HG02610 (cell line): Measurements from ENCODE around the gene B4GALT5.
"Not testable (repeated sequence)": the region's sequence is repeated elsewhere in the genome, so short reads cannot be mapped to it uniquely, and the experiment has no call there.

ENCODE experiments used
- ATAC-seq: cut with Tn5 transposase; IDR thresholded peaks from one replicate; pipeline ENCODE4 v1.9.1; 2021; ENCODE audit warnings: mild to moderate bottlenecking, moderate library complexity; ENCODE audit not compliant: unreplicated experiment

Gene B4GALT5

GRCh38 chr20:49737260-49737659 is 23.6 kb upstream of the B4GALT5 start:
- ATAC-seq = no peak

DNA sequence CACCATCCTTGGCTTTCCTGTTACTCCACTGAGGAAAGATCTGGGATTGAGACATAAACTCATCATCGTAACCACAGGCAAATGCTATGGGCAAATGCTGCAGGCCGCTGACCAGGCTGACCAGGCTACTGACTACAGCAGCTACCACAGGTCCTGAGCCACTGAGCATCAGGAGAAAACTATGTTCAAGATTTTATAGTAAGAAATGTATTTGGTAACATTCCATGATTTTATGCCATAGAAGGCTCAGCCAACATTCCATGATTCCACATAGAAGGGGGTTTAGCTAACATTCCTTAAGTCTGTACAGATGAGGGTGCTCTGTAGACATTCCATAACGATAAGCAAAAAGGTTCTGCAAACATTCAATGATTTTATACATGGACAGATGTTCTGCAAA is 16.1 kb upstream of the B4GALT5 start:
- ATAC-seq = no peak

DNA sequence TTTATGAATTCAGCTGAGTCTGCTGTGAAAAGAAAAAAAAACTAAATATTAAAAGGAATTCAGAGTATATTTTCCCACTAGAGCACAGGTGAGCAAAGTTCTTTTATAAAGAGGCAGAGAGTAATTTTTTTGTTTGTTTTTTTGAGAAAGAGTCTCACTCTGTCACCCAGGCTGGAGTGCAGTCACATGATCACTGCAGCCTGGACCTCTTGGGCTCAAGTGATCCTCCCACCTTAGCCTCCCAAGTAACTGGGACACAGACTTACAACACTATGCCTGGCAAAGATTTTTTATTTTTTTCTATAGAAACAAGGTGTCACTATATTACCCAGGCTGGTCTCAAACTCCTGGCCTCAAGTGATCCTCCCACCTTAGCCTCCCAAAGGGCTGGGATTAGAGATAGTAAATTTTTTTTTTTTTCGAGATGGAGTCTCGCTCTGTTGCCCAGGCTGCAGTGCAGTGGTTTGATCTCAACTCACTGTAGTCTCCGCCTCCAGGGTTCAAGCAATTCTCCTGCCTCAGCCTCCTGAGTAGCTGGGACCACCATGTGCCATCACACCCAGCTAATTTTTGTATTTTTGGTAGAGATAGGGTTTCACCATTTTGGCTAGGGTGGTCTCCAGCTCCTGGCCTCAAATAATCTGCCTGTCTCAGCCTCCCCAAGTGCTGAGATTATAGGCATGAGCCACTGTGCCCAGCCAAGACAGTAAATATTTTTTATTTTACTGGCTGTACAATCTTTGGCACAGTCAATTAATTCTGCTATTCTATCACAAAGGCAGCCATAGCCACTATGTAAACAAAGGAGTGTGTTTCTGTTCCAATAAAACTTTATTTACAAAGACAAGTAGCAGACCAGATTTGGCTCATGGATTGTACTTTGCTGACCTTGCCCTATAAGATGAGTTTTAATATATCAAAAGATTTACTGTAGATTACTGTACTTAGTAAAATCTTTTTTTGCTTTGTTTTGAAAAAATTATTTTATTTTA is 14.5 kb upstream of the B4GALT5 start:
- ATAC-seq = no peak

DNA sequence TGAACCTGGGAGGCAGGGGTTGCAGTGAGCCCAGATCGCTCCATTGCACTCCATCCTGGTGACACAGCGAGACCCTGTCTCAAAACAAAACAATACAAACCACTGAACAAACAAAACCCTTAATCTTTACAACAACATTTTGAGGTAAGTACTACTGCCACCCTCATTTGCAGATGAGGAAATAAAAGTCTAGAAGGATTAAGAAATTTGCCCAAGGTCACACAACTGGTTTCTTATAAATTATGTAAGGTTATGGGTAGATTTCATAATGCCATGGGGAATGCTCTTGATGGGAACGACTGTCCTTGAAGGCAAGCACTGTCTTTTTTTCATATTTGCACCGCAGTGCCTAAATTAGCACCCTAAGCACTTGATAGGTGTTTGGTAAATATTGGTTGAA is 13.8 kb upstream of the B4GALT5 start:
- no peak for ATAC-seq

GRCh38 chr20:49725694-49726093 is 12.0 kb upstream of the B4GALT5 start:
- no peak for ATAC-seq

- not testable (repeated sequence) for ATAC-seq
Observed at GRCh38 chr20:49725224-49725606, 11.5 kb upstream of the B4GALT5 start.

- ATAC-seq = no peak
Observed at GRCh38 chr20:49724408-49725223, 10.9 kb upstream of the B4GALT5 start.

DNA sequence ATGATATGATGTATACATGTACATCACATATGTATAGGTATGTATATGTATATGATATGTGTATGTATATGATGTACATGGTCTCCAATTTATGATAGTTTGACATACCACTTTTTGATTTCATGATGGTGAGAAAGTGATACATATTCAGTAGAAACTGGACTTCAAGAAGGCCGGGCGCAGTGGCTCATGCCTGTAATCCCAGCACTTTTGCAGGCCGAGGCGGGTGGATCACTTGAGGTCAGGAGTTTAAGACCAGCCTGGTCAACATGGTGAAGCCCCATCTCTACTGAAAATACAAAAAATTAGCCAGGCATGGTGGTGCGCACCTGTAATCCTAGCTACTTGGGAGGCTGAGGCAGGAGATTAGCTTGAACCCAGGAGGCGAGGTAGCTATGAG is 10.1 kb upstream of the B4GALT5 start:
- not testable (repeated sequence) for ATAC-seq

DNA sequence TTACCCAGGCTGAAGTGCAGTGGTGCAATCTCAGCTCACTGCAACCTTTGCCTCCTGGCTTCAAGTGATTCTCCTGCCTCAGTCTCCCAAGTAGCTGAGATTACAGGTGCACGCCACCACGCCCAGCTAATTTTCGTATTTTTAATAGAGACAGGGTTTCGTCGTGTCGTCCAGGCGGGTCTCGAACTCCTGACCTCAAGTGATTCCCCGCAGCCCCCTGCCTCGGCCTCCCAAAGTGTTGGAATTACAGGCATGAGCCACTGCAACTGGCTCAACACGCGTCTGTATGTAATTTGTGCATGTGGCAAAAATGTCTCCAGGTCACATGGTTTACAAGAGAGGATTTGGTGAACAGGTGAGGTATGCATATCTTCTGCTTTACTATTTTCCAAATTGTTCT is 7.6 kb upstream of the B4GALT5 start:
- not testable (repeated sequence) for ATAC-seq

- no peak for ATAC-seq
Observed at GRCh38 chr20:49715466-49715865, 1.8 kb upstream of the B4GALT5 start.

DNA sequence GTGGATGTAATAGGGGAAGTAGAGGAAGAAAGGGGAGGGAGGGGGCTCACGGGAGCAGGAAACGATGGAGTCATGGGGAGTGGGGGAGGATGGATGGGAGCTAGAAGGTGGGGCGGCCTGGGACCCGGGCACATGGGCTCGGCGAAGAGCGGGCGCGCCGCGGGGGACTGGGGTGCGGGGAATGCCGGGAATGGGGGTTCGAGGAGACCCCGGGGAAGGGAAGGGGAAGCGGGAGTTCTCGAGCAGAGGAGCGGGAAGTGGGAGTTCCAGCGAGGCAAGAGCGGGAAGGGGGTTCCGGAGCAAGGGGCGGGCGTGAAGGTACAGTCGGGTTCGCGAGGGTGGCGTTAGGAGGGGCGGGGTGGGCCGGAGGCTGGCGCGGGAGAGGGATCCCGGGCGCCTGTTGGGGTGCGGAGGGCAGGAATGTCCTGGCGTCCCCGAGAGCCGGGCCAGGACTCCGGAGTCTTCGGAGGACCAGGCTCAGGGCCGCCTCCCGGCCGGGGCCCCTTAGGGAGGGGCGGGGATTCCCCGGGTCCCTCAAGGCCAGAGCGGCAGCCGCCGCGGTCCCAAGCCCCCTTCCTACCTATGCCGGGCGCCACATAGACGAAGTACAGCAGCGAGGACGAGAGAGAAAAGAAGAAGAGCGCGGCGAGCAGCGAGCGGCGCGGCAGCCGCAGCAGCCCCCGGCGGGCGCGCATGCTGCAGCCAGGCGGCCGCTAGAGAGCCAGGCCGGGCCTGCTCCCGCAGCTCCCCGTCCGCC is 504 bp downstream of the B4GALT5 start:
- peak; percentile 42 for ATAC-seq

- ATAC-seq = no peak
Observed at GRCh38 chr20:49712646-49712995, 1.1 kb downstream of the B4GALT5 start.

DNA sequence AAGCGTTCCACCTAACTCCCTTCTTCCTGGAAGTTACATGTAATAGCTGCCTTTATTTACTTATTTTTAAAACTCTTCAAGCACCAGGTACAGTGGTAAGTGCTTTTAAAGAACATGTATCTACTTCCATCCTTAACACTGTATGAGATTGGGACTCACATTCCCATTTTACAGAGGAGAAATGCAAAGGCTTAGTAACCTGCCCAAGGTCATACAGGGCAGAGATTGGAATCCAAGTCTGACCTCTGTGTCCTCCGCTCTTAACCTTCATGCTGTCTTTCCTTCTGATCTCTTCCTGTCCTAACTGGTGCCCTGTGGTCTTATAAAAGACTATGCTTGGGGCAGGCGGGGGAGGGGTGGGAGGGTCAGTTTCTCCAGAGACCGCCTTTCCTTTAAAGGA is 1.6 kb downstream of the B4GALT5 start:
- no peak for ATAC-seq

DNA sequence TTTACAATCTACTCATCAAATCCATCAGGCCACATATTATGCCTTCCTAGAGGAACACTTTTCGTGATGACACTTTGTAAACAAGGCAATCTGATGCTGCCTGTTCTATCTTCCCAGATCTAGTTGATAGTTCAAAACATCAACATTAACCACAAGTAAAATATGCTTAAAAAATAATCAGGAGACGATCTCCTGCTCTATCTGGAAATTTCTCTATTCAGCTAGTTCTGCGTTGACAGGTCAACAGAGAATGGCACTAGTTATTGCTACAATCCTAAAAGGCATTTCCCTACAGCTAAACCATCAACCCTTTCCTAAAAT is 2.1 kb downstream of the B4GALT5 start:
- ATAC-seq = no peak

- no peak for ATAC-seq
Observed at GRCh38 chr20:49710971-49711666, 2.6 kb downstream of the B4GALT5 start.

DNA sequence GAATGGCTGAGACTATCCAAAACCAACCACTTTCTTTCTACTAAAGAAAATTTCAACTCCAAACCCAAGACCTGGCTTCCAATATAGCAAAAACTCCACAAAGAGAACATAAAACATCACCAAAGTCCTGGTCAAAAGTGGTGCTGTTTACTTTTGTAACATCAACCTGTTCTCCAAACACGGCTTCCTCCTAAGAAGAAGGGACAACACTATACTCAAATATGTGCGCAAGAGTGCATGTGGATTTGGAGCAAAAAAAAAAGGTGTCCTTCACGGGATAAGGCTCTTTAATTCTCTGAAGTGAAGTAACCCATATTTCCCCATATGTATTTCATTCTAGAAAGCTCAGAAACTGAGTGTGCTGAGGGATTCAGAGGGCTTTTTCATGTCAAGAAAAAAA is 6.6 kb downstream of the B4GALT5 start:
- no peak for ATAC-seq

- ATAC-seq = no peak
Observed at GRCh38 chr20:49706630-49707091, 7.0 kb downstream of the B4GALT5 start.

DNA sequence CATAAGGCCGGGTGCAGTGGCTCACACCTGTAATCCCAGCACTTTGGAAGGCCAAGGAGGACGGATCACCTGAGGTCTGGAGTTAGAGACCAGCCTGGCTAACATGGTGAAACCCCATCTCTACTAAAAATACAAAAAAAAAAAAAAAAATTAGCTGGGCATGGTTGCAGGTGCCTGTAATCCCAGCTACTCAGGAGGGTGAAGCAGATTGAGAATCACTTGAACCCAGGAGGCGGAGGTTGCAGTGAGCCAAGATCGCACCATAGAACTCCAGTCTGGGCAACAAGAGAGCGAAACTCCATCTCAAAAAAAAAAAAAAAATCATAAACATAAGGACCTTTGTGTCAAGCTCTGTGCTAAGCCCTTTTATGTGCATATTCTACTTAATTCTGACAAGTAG is 7.8 kb downstream of the B4GALT5 start:
- ATAC-seq = not testable (repeated sequence)

GRCh38 chr20:49705358-49705757 is 8.3 kb downstream of the B4GALT5 start:
- ATAC-seq = no peak

- no peak for ATAC-seq
Observed at GRCh38 chr20:49704932-49705336, 8.7 kb downstream of the B4GALT5 start.

DNA sequence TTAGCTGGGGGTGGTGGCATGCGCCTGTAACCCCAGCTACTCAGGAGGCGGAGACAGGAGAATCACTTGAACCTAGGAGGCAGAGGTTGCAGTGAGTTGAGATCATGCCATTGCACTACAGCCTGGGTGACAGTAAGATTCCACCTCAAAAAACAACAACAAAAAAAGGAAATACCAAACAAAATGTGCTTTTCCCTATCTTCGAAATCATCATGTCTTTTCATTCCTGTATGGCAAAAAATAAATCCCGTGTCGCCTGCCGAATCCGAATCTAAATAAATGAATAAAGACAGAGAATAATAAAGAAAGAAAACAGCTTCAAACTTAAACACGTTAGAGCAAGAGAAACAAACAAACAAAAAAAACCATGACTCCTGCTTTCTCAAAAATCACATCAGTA is 11.8 kb downstream of the B4GALT5 start:
- ATAC-seq = no peak
